Colonic mucosa (tissue), 4 donors: ENCODE measurements around the gene PHRF1. TPM values are rescaled to one million over a fixed set of nuclear protein-coding genes. Genes with fewer than 3 reads are reported as not detected.
A peak's percentile ranks its signal among the peaks of the same experiment; 100 is the strongest.

Source experiments
- DNase-seq: peaks from one replicate; pipeline ENCODE4 v3.0.0-alpha.2; 2020
- H3K27ac ChIP-seq: fragments of 200-600 bp; one replicate; pipeline ENCODE4 v1.8.0; 2021
- H3K27me3 ChIP-seq: fragments of 200-600 bp; one replicate; pipeline ENCODE4 v1.8.0; 2021
- H3K36me3 ChIP-seq: fragments of 200-600 bp; one replicate; pipeline ENCODE4 v1.8.0; 2021
- H3K4me1 ChIP-seq: fragments of 200-600 bp; one replicate; pipeline ENCODE4 v1.8.0; 2021; ENCODE audit warnings: mild to moderate bottlenecking
- H3K4me3 ChIP-seq: fragments of 200-600 bp; one replicate; pipeline ENCODE4 v1.8.0; 2021
- H3K9ac ChIP-seq, 2 donors: one replicate each; pipeline ENCODE4 v1.7.0; 2013; ENCODE audit warnings: control low read depth in 2 of 2, low read depth in 2 of 2, low read length in 2 of 2
- H3K9me3 ChIP-seq: fragments of 200-600 bp; one replicate; pipeline ENCODE4 v1.8.0; 2021
- intact Hi-C: fragments of 100-400 bp; cut with DNase I; formaldehyde crosslinking; loops from one replicate; pipeline ENCODE4 v1.14.1; 2022
- total RNA-seq, 2 donors: library from RNA; stranded (reverse); fragmentation: NEBNext Ultra II Directional in 1 of 2; extraction: Animal tissue kit (Norgen Biotek cat#: 25700) in 1 of 2; gene quantifications; one replicate each; pipeline ENCODE4 v1.2.1, GENCODE V29; 2021
- TF ChIP-seq, protein P1 (sequence below): fragments of 200-600 bp; IDR thresholded peaks from one replicate; pipeline ENCODE4 v1.8.0; 2022; ENCODE audit warnings: antibody characterized with exemption, mild to moderate bottlenecking
- donor health status: healthy.
- donor health status: DM: no; HTN: no; CAD: no.
- donor health status: DM: no; HTN: no; CAD: no.

The PHRF1 gene
- total RNA-seq, 2 donors from 2014 or later: 29.4 to 41.9 TPM

DNA sequence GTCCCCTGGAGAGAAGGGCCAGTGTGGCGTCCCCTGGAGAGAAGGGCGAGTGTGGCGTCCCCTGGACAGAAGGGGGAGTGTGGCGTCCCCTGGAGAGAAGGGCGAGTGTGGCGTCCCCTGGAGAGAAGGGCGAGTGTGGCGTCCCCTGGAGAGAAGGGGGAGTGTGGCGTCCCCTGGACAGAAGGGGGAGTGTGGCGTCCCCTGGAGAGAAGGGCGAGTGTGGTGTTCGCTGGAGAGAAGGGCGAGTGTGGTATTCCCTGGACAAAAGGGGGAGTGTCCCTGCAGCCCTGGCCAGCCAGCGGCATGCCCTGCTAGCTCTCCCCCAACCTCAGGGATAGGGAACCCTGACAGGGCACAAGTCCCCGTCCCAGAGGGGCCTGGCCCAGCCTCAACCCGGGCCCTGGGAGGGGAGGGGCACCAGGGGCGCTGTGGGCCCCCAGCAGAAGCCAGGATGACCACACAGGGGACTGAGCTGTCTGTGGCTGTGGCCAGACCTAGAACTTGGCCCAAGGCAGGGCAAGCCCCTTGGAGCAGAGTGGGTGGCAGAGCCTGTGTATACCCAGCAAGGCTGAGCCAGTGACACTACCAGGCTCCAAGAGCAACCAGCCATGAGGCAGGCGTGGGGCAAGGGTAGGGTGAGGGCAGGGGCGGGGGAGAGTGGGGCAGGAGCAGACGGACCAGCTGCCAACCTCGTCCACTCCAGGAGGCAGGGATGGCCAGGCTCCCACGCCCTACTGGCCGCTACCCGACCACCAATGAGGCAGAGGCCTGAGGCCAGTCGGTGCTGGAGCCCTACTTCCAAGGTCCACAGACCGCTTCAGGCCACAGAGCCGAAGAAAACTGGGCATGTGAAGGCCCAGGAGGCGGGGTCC is 45.1 kb upstream of the PHRF1 start:
- intact Hi-C loops: no loop called here
- Histone ChIP-seq H3K36me3 (peaks cover 8% of the 10 kb centered on the region), H3K4me3 (no peak overlapping the region), H3K9ac (no peak overlapping the region), H3K27ac (no peak overlapping the region), H3K27me3 (no peaks in the 10 kb centered on the region), H3K9me3 (no peaks in the 10 kb centered on the region), H3K4me1 (peaks cover 5% of the 10 kb centered on the region)
- TF ChIP-seq, protein P1, sequence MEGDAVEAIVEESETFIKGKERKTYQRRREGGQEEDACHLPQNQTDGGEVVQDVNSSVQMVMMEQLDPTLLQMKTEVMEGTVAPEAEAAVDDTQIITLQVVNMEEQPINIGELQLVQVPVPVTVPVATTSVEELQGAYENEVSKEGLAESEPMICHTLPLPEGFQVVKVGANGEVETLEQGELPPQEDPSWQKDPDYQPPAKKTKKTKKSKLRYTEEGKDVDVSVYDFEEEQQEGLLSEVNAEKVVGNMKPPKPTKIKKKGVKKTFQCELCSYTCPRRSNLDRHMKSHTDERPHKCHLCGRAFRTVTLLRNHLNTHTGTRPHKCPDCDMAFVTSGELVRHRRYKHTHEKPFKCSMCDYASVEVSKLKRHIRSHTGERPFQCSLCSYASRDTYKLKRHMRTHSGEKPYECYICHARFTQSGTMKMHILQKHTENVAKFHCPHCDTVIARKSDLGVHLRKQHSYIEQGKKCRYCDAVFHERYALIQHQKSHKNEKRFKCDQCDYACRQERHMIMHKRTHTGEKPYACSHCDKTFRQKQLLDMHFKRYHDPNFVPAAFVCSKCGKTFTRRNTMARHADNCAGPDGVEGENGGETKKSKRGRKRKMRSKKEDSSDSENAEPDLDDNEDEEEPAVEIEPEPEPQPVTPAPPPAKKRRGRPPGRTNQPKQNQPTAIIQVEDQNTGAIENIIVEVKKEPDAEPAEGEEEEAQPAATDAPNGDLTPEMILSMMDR: no peak
- no peak for DNase-seq

DNA sequence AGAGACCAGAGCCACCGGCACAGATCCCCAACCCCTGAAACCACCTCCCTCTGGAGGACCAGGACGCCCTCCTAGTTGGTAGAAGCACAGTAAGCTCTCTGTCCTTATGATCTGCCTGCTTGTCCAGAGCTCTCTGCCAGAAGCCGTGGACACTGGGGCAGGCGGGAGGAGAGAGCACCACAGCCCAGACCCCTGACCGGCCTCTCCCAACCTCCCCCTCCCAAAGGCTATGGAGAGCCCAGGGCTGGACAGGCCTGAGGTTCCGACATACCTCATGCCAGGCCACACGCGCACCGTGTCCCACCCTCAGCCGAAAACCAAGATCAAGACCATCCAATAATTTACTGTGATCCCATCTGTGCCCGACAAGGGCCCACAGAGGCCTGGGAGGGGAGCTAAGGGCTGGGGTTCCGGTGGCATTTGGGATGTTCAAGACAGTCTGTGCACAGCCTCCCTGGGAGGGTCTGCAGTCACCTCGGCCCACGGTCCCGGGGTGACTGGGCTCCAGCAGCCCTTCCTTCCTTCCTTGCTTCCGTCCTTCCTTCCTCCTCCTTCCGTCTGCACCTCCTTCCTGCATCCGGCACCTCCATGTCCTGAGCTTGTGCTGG is 44.2 kb upstream of the PHRF1 start:
- no peaks in the 10 kb centered on the region for H3K27me3 ChIP-seq
- H3K9me3 ChIP-seq: no peaks in the 10 kb centered on the region
- TF ChIP-seq, protein P1: no peak
- H3K4me3 ChIP-seq: no peak overlapping the region
- no peak overlapping the region for H3K9ac ChIP-seq
- H3K27ac ChIP-seq: no peak overlapping the region
- no peak for DNase-seq
- peaks cover 8% of the 10 kb centered on the region for H3K36me3 ChIP-seq
- peaks cover 5% of the 10 kb centered on the region for H3K4me1 ChIP-seq
- intact Hi-C loops: no loop called here

DNA sequence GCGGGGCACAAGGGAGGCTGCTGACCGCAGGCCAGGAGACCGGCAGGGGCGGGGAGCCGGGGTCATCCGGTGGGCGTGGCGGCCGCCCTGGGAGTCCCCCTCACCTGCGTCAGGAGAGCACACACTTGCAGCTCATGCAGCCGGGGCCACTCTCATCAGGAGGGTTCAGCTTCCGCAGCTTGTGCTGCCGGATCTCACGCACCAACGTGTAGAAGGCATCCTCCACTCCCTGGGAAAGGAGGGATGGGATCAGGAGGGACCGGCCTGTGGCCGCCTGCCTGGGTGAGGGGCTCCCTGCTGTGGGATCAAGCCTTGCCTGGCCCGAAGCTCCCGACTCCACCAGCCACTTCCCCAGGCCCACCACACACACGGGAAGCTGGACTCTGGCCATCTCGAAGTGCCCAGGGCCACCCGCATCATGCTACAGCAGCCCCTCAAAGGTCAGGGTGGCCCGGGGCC is 43.7 kb upstream of the PHRF1 start:
- no peak for DNase-seq
- Histone ChIP-seq H3K9me3 (no peaks in the 10 kb centered on the region), H3K27ac (no peak overlapping the region), H3K9ac (no peak overlapping the region), H3K4me3 (no peak overlapping the region), H3K4me1 (peaks cover 6% of the 10 kb centered on the region), H3K36me3 (peaks cover 8% of the 10 kb centered on the region), H3K27me3 (no peaks in the 10 kb centered on the region)
- TF ChIP-seq, protein P1: no peak
- intact Hi-C loops: no loop called here

DNA sequence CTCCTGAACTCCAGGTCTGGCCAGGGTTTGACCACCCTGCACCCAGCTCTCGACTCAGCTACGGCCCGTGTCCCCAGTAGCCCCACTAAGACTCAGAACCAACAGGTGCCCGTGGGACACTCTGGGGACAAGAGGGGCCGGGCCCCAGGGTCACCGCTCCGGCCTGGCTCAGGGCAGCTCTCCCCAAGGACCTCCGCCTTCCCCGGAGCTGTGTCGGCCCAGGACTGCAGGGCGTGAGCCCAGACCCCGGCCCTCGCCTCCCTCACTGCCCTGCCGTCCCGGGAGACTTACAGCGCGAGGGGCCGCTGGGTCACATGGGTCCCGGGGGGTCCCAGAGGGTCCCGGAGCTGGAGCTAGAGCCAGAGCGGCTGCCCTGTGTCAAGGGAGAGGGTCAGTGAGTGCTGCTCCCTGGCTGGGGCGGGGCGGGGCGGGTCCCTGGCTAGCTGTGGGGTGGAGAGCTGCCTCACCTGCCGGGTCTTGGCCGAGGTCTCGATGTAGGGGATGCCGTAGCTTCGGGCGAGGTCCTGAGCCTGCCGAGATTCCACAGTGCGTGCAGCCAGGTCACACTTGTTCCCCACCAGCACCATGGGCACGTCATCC is 43.2 kb upstream of the PHRF1 start:
- no peak overlapping the region for H3K9ac ChIP-seq
- H3K4me3 ChIP-seq: no peak overlapping the region
- TF ChIP-seq, protein P1: no peak
- H3K27ac ChIP-seq: no peak overlapping the region
- H3K4me1 ChIP-seq: peaks cover 11% of the 10 kb centered on the region
- no peak for DNase-seq
- H3K9me3 ChIP-seq: no peaks in the 10 kb centered on the region
- intact Hi-C loops: no loop called here
- no peaks in the 10 kb centered on the region for H3K27me3 ChIP-seq
- H3K36me3 ChIP-seq: peaks cover 8% of the 10 kb centered on the region

DNA sequence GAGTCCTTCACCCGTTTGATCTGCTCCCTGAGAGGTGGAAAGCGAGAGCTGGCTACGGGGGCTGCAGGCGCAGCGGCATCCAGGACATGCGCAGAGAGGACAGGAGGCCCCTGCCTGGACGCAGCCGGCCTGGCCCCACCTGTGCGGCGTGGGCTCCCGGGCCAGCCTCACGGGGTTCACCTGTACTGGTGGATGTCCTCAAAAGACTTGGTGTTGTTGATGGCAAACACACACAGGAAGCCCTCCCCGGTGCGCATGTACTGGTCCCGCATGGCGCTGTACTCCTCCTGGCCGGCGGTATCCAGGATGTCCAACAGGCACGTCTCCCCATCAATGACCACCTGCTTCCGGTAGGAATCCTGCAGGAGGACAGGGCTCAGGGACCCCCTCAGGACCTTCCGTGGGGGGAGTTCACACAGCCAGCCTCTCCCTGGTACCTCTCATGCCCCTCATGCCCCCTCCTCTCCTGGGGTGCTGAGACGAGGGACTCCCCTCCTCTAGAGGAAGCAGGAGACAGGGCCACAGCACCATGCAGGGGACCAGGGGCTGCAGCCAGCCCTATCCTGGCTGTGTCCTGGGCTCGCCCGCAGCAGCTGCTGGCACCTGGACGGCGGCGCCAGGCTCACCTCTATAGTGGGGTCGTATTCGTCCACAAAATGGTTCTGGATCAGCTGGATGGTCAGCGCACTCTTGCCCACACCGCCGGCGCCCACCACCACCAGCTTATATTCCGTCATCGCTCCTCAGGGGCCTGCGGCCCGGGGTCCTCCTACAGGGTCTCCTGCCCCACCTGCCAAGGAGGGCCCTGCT is 42.5 kb upstream of the PHRF1 start:
- intact Hi-C loops: no loop called here
- peaks cover 11% of the 10 kb centered on the region for H3K4me1 ChIP-seq
- no peaks in the 10 kb centered on the region for H3K9me3 ChIP-seq
- H3K4me3 ChIP-seq: peak overlapping the region; percentile 92
- H3K9ac ChIP-seq: peak overlapping the region; percentile 76 to 78
- no peaks in the 10 kb centered on the region for H3K27me3 ChIP-seq
- no peak overlapping the region for H3K27ac ChIP-seq
- peaks cover 8% of the 10 kb centered on the region for H3K36me3 ChIP-seq
- DNase-seq: no peak
- TF ChIP-seq, protein P1: no peak
